ENCODE results near the gene KLK13.

Gene KLK13

GRCh38 chr19:51064534-51065220, at the start of gene KLK13:
KLK13 (minus strand) TSS chr19:51065092; CDS start chr19:51065067, 25 bp downstream.
- DNase-seq: no peak

GRCh38 chr19:51114087-51114729, 49.3 kb upstream of the KLK13 start:
- no peak for DNase-seq

DNA sequence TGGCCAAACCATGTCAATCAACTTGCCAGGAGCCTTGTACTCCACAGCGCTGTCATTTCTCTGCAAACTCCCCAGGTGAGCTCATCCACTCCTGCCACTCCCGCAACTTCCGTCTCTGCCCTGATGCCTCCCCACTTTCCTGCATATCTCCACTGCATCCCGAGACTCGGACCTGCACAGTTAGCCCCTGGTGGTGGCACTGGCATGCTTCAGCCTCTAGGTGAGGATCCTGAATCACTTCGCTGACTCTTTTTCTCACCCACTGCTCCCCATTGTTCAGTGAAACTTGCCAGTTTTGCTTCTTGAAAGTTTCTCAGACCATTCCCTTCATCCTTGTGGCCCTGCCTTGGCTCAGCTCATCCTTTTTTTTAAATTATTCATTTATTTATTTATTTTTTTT, 46.7 kb upstream of the KLK13 start:
- no peak for DNase-seq

- DNase-seq: no peak
Measured at GRCh38 chr19:51110666-51110971, 45.7 kb upstream of the KLK13 start.

DNA sequence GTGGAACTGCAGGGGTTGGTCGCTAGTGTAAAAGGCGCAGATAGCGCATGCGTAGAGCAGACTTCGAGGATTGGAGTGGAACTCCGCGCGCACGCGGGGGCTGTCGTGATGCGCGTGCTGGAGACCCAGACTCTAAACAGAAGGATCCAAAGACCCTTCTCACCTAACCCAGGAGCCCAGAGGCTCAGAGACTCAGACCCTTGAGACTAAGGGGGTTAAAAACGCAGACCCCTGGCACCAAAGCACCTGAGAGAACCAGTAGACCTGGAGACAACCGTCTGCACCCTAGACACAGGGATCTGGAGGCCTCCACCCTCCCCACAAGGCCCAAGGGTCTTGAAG, 43.9 kb upstream of the KLK13 start:
- DNase-seq: no peak

DNA sequence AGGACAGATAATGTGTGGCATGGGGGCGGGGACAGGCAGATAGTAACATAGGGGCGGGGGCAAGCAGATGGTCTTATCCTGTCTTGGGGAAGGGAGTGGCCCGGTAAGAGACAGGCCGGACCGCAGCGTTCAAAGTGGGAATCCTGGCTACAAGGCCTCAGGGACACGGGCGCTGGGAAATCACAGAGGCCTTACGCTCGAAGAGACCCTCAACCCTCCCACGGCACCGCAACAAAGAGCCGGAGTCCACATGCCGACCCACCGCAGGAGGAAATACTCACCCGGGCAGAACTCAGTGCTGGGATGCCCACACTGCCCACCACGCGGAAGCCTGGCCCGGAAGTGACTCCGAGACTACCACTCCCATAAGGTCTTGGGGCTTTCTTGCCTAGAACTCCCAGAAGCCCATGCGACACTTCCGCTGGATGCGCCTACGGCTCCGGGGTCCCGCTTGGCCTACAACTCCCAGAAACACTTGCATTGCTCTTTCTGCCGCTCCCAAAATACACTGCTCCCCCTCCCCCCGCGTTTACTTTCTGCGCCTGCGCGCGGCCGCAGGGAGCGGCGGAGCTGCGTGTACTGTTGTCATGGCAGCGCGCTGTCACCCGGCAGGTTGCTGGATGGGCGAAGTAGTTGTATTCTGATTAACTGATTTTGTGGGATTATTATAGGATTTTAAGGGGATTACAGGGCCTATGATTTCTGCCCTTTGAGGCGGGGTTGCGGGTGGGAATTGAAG, 43.3 kb upstream of the KLK13 start, which contains the start of gene CTU1:
Gene CTU1 (minus strand): TSS at position 344 of the 739 bp plus-strand sequence. CDS start 3,840 bp downstream, outside the sequence.
- peak; percentile 98 for DNase-seq

GRCh38 chr19:51107406-51108065, 42.6 kb upstream of the KLK13 start:
- no peak for DNase-seq

- DNase-seq: no peak
Measured at GRCh38 chr19:51103926-51104341, 39.0 kb upstream of the KLK13 start.

DNA sequence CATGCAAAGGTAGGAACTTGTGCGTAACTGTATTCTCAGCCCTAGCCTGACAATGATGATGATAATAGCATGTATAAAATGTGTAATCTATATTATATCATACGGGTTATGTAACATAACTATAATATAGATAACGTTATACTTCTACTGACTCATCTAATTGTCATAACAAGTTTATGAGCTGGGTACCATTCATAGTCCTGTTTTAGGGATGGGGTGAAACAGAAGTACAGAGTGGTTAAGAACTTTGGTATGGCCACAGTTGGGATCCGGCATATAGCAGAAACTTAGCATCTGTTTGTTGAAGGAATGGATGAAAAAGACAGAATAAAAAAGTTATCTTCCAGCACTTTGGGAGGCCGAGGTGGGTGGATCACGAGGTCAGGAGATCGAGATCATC, 38.1 kb upstream of the KLK13 start:
- DNase-seq: no peak

GRCh38 chr19:51101171-51101865, 36.4 kb upstream of the KLK13 start:
- DNase-seq: no peak

DNA sequence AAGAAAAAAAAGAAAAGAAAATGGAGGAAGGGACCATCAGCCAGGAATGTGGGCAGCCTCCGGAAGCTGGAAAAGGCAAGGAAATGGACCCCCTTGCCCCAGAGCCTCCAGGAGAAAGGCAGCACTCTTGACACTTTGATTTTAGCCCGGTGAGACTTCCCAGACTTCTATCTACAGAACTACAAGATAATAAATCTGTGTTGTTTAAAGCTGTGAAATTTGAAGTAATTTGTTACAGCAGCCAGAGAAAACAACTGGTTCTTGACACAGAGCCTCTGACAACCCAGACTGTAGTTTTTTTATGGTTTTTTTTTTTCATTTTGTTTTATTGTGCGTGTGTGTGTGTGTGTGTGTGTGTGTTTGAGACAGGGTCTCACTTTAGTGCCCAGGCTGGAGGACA, 35.7 kb upstream of the KLK13 start:
- no peak for DNase-seq

DNA sequence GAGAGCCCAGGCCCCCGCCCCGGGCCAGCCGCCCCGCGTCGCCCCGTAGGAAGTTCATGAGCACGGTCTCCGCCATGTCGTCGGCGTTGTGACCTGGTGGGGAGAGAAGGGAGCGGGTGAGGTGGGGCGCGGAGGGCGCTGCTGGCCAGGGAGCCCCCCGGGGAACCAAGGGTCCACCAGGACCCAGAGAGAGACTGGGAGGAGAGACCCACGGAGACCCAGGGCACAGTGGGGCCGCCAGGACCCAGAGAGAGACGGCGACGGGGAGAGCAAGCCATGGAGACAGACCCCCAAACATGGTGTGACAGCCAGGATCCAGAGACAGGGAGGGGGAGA, 34.1 kb upstream of the KLK13 start:
- DNase-seq: no peak

- peak; percentile 18 for DNase-seq
Measured at GRCh38 chr19:51098365-51099046, 33.6 kb upstream of the KLK13 start.

GRCh38 chr19:51097796-51098195, 32.9 kb upstream of the KLK13 start:
- no peak for DNase-seq

DNA sequence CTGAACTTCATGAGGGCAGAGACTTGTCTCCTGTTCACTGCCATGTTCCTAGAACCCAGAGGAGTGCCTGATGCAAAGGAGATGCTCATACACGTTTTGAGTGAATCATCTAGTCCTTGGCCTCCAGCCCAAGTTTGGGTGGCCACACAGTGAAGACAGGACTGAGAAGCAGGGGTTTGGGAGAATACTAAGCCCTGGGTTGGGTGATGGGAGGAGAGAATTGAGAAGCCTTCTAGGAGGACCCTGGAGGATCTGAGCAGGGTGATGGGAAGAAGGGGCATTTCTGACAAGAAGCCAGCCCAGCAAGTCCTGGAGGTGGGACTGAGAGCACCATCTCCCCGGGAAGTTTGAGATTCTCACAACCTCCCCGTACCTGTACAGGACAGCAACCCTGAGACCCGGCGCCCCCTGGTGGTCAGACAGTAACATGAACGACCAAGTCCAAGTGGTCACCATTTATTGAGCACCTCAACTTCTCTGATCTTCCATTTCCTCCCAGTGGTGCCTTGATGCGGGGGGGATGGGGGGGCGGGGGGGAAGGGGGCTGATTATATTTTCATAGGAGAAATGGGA, 32.4 kb upstream of the KLK13 start:
- DNase-seq: peak; percentile 41

DNA sequence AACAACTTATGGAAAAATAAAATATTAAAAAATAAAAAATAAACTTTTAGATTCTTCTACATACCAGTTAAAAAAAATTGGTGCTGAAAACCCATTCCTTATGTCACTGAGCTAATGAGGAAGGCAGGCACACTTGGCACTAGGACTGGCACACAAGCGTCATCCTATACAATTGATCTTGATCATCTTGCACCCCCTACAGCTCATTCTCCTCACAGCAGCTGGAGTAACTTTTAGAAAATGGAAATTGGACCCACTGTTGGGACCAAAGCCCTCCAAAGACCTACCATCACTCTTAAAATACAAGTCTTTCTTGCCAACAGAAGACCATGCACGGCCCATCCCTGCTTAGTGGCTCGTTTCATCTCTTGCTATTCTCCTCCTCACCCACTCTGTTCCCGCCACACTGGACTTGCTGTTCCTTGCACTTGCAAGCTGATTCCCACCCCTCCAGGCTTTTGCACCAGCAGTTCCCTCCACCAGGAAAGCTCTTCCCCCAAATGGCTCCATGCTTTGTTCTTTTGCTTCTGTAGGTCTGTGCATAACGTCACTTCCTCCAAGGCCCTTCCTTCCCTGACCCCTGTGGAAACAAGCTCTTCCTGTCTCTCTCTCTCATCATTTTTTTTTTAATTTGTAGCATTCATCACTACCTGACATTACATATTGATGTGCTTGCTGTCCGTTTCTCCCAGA, 31.7 kb upstream of the KLK13 start:
- DNase-seq: no peak

DNA sequence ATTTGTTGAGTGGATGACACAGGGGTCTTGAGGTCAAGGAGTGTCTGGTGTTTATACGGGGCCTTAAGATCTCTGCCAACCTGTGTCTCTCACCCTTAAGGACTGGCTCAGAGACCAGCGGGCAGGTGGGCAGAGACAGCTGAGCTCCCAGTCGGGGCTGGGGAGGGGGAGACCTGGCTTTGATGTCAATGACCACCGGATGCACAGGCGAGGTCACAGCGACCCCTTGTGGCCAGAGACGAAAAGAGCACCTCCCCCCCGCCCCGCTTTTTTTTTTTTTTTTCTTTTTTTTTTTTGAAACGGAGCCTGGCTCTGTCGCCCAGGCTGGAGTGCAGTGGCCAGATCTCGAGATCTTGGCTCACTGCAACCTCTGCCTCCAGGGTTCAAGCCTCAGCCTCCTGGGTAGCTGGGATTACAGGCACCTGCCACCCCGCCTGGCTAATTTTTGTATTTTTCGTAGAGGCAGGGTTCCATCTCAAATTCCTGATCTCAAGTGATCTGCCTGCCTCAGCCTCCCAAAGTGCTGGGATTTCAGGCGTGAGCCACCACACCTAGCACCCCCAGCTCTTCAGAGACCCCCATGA, 29.9 kb upstream of the KLK13 start:
- DNase-seq: no peak

GRCh38 chr19:51093510-51094345, 28.8 kb upstream of the KLK13 start:
- no peak for DNase-seq

- no peak for DNase-seq
Measured at GRCh38 chr19:51093101-51093500, 28.2 kb upstream of the KLK13 start.
